ENCODE results near the gene SYNJ2.

SYNJ2 gene

GRCh38 chr6:158038291-158039177 lies 56.9 kb downstream of the SYNJ2 start:
- no peak overlapping the region for H2AFZ ChIP-seq (ENCODE audit: low read length)
- no peak for DNase-seq
- H3K27me3 ChIP-seq (replicated peaks; ENCODE audit: insufficient read depth, low read length): no peaks in the 10 kb centered on the region
- no peaks in the 10 kb centered on the region for H4K20me1 ChIP-seq (ENCODE audit: insufficient read depth, low read length)
- H3K4me2 ChIP-seq (ENCODE audit: low read depth, low read length): no peak overlapping the region
- TF ChIP-seq EZH2phosphoT487 (IDR thresholded peaks at IDR 0.05; ENCODE audit: low read length) (no peak), EZH2 (optimal IDR thresholded peaks at IDR 0.05; ENCODE audit: low read depth, low read length) (no peak), CTCF (IDR thresholded peaks at IDR 0.05; ENCODE audit: low read length) (no peak)
- H3K9me2 ChIP-seq (replicated peaks; ENCODE audit: insufficient read depth, low read length): no peaks in the 10 kb centered on the region
- H3K9ac ChIP-seq (ENCODE audit: low read length): no peak overlapping the region
- H3K36me3 ChIP-seq (replicated peaks; ENCODE audit: insufficient read depth, low read length): no peaks in the 10 kb centered on the region
- H3K4me1 ChIP-seq (ENCODE audit: low read length): no peaks in the 10 kb centered on the region
- no peaks in the 10 kb centered on the region for H3K9me3 ChIP-seq (replicated peaks; ENCODE audit: insufficient read depth, low read length)
- H3F3A ChIP-seq (ENCODE audit: insufficient read depth, low read length): no peaks in the 10 kb centered on the region
- no peaks in the 10 kb centered on the region for H3K79me2 ChIP-seq (ENCODE audit: low read length)
- H3K4me3 ChIP-seq (ENCODE audit: low read length): no peak overlapping the region
- H3K27ac ChIP-seq (ENCODE audit: low read length): no peak overlapping the region

- no peaks in the 10 kb centered on the region for H4K20me1 ChIP-seq (ENCODE audit: insufficient read depth, low read length)
- no peak for DNase-seq
- H3K4me1 ChIP-seq (ENCODE audit: low read length): no peaks in the 10 kb centered on the region
- H2AFZ ChIP-seq (ENCODE audit: low read length): no peak overlapping the region
- TF ChIP-seq CTCF (IDR thresholded peaks at IDR 0.05; ENCODE audit: low read length) (no peak), EZH2phosphoT487 (IDR thresholded peaks at IDR 0.05; ENCODE audit: low read length) (no peak), EZH2 (optimal IDR thresholded peaks at IDR 0.05; ENCODE audit: low read depth, low read length) (no peak)
- no peaks in the 10 kb centered on the region for H3K27me3 ChIP-seq (replicated peaks; ENCODE audit: insufficient read depth, low read length)
- no peaks in the 10 kb centered on the region for H3K36me3 ChIP-seq (replicated peaks; ENCODE audit: insufficient read depth, low read length)
- H3F3A ChIP-seq (ENCODE audit: insufficient read depth, low read length): no peaks in the 10 kb centered on the region
- no peaks in the 10 kb centered on the region for H3K9me2 ChIP-seq (replicated peaks; ENCODE audit: insufficient read depth, low read length)
- H3K4me3 ChIP-seq (ENCODE audit: low read length): no peak overlapping the region
- no peak overlapping the region for H3K4me2 ChIP-seq (ENCODE audit: low read depth, low read length)
- no peak overlapping the region for H3K9ac ChIP-seq (ENCODE audit: low read length)
- H3K27ac ChIP-seq (ENCODE audit: low read length): no peak overlapping the region
- no peaks in the 10 kb centered on the region for H3K9me3 ChIP-seq (replicated peaks; ENCODE audit: insufficient read depth, low read length)
- H3K79me2 ChIP-seq (ENCODE audit: low read length): no peaks in the 10 kb centered on the region
Observed at GRCh38 chr6:158039178-158039557, 57.5 kb downstream of the SYNJ2 start.

GRCh38 chr6:158039571-158040050 lies 57.9 kb downstream of the SYNJ2 start:
- no peak overlapping the region for H3K9ac ChIP-seq (ENCODE audit: low read length)
- no peak overlapping the region for H3K4me3 ChIP-seq (ENCODE audit: low read length)
- H3K9me3 ChIP-seq (replicated peaks; ENCODE audit: insufficient read depth, low read length): no peaks in the 10 kb centered on the region
- H3K9me2 ChIP-seq (replicated peaks; ENCODE audit: insufficient read depth, low read length): no peaks in the 10 kb centered on the region
- no peak overlapping the region for H2AFZ ChIP-seq (ENCODE audit: low read length)
- no peaks in the 10 kb centered on the region for H3F3A ChIP-seq (ENCODE audit: insufficient read depth, low read length)
- H3K27ac ChIP-seq (ENCODE audit: low read length): no peak overlapping the region
- H3K36me3 ChIP-seq (replicated peaks; ENCODE audit: insufficient read depth, low read length): no peaks in the 10 kb centered on the region
- H3K4me1 ChIP-seq (ENCODE audit: low read length): no peaks in the 10 kb centered on the region
- no peaks in the 10 kb centered on the region for H3K79me2 ChIP-seq (ENCODE audit: low read length)
- TF ChIP-seq CTCF (IDR thresholded peaks at IDR 0.05; ENCODE audit: low read length): no peak
- no peak for TF ChIP-seq EZH2phosphoT487 (IDR thresholded peaks at IDR 0.05; ENCODE audit: low read length)
- TF ChIP-seq EZH2 (optimal IDR thresholded peaks at IDR 0.05; ENCODE audit: low read depth, low read length): no peak
- no peak for DNase-seq
- no peak overlapping the region for H3K4me2 ChIP-seq (ENCODE audit: low read depth, low read length)
- H4K20me1 ChIP-seq (ENCODE audit: insufficient read depth, low read length): no peaks in the 10 kb centered on the region
- H3K27me3 ChIP-seq (replicated peaks; ENCODE audit: insufficient read depth, low read length): no peaks in the 10 kb centered on the region

Data from MM.1S (cell line).